Right hindlimb (tissue), 1 donor: ENCODE measurements around the gene GPC6.

Source experiments
- DNase-seq: peaks from one replicate; pipeline ENCODE4 v3.0.0-alpha.2; 2018

Gene GPC6

DNA sequence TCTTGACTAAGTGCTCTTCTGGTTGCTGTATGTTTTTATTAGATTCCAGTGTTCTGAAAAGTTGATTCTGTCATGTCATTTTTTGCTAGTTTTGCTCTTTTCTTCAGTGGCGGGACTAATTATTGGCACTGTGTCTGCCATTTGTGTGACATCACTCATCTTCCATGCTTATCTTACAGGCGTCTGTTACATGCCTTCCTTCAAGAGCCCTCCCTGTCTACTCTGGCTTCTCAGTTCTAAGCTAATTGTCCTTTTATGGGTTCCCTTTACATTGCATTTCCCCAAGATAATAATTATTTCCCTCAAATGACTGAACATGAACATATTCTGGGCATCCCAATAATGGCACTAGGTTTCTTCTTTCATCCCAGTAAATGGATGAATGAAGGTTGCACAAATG is 793.8 kb downstream of the GPC6 start:
- DNase-seq, result no peak

- no peak for DNase-seq
These were observed 794.2 kb downstream of the GPC6 start for GRCh38 chr13:94020833-94021232.

GRCh38 chr13:94028234-94028633 is 801.6 kb downstream of the GPC6 start:
- DNase-seq, result no peak

DNA sequence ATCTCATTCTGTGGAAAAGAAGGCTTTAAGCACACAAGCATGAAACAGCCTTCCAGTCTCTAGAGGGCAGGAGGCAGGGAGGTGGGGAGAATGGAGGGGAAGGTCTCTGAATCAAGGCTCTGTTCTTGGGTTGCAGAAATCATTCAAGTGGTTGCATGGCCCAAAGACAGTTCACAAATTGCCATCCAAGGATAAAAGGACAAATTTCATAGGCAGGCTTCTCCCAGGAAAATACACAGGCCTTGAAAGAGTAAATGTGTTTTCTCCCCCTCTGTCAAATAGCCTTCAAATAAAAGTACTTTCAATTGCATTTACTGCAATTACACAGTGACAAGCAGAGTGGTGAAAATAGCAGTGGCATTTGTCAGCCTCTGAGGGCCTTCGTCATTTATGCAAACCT is 802.0 kb downstream of the GPC6 start:
- DNase-seq, result no peak

GRCh38 chr13:94030415-94031119 is 804.0 kb downstream of the GPC6 start:
- no peak for DNase-seq

DNA sequence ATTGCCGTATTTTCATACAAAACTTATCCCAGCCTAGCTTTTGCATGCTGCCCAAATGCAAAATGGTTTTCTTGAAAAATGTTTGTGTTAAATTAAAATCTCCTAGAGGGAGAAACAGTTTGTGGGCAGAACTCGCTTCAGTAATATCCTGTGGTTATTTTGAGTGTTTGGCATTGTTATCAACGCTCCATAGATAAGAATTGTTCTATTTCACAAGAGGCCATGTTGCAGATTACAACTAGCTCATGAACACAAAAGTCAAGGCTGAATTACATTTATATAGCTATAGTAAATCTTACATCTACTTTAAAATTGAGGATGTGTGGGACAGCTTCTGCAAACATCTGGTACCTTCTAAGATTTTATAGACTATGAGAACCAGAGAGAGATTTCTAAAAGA is 805.0 kb downstream of the GPC6 start:
- DNase-seq, result no peak

DNA sequence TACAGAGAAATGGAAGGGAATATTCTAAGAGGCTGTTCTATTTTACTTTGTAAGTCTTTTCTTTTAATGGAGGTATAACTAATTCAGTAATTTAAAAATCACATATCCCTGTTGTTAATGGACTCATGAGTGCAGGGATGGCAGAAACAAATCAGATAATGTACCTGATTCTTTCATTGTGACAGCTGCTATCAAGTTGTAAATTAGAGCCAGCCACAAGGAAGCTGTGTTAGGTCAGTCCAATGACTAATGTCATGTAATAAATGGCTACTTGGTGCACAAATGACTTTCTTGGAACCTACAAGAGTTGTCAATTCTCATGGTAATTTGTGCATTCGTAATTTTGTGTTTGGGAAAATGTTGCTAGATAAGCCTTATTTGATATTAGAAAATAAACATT is 806.5 kb downstream of the GPC6 start:
- DNase-seq, result no peak

GRCh38 chr13:94033830-94034642 is 807.4 kb downstream of the GPC6 start:
- no peak for DNase-seq

DNA sequence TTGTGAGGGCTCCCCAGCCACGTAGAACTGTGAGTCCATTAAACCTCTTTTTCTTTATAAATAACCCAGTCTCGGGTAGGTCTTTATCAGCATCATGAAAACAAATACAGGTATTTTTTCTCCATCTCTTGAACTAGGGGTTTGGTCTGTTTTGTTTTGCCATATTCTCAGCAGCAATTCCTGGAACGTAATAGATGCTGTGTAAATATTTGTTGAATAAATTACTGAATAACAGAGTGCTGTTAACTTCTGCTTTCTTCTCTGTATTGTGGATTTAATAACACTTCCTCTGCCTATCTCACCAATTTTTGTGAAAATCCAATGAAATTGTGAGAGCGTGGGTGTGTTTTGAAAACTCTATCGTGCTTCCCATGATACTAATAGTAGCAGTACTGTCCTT is 823.4 kb downstream of the GPC6 start:
- no peak for DNase-seq

DNA sequence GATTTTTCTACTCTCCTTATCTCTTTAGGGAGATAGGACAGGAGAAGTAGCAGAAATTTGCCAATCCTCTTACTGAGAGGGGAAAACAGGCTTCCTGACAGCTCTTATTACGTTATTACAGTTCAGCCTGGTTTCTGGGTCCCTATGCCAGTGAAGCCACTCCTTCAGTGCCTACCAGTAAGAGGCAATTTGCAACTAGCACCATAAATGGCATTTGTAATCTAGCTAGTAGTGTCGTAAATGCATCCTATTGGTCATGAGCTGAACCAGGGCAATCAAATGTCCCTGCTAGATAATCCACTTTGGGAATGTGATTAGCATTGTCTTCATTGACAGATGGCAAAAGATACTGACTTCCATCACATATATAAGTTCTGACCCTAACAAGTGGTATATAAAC is 824.1 kb downstream of the GPC6 start:
- no peak for DNase-seq

GRCh38 chr13:94053986-94054593 is 827.5 kb downstream of the GPC6 start:
- DNase-seq, result no peak

DNA sequence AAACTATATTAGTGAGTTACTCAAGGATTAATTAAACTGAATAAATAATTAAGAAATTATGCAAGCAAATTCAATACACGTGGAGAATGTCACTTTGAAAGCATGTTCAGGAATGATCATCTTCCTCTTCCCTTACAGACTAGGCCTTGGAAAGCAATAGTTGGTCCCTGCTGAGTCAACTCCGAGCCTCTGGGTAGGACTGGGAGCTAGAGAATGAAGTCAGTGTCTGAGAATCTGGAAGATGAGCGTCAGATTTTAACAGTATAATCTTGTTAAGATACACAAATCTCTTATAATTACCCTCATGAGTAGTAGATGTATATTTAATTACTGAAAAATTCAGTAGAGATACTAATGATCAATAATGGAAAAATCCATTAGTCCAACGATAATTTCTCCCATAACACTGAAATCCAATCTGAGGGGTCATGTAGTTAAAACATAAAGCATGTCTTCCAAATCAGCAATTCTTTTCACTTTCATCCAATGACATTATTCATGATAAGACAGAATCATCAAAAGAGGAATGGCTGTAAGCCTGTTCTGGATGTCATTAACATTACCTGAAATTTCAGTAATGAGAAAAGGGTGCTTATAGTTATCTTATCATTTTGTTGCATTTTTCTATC is 829.9 kb downstream of the GPC6 start:
- DNase-seq, result no peak

GRCh38 chr13:94057618-94058186 is 831.1 kb downstream of the GPC6 start:
- no peak for DNase-seq

DNA sequence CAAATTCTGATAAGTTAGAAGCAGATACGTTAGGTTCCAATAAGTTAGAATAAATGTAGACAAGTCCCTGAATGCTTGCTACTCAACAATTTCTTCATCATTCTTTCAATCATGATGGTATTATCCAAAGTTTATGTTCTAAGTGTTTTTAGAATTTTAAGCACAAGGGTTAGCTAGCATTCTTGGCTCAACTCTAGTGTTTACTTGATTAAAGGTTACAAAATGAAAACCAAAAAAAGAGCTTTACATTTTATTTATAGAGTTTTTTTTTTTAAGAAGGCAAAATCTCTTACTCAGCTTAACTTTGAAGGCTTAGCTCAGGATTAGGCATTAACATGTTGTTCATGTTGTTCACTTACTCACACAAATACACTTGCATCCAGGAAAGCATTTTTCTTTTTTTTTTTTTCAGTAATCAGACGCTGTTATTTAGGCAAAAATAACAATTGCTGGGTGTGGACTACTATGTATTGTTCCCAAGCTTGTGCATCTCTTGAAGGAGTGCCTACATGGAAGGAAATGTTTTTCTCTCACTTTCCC is 832.3 kb downstream of the GPC6 start:
- no peak for DNase-seq

- no peak for DNase-seq
These were observed 834.7 kb downstream of the GPC6 start for GRCh38 chr13:94061301-94061700.

GRCh38 chr13:94063096-94063495 is 836.5 kb downstream of the GPC6 start:
- no peak for DNase-seq

- DNase-seq, result no peak
These were observed 837.2 kb downstream of the GPC6 start for GRCh38 chr13:94063848-94064247.

DNA sequence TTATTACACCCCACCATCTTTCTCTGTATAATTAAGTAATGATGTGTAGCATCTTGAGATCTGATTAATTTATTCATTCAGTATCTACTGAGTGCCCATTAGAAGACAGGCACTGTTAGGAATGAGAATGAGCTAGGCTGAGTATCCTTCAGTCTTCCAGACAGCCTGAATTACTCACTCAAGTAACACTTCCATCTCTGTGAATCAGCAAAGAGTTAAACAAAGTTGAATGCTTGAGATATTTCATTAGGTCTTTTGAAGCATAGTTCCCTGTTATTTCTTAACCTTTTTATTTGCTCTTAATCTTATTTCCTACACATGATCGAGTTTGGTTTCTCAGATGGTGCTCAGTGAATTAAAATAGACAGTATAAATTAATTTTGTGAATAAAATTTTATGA is 839.1 kb downstream of the GPC6 start:
- DNase-seq, result no peak

DNA sequence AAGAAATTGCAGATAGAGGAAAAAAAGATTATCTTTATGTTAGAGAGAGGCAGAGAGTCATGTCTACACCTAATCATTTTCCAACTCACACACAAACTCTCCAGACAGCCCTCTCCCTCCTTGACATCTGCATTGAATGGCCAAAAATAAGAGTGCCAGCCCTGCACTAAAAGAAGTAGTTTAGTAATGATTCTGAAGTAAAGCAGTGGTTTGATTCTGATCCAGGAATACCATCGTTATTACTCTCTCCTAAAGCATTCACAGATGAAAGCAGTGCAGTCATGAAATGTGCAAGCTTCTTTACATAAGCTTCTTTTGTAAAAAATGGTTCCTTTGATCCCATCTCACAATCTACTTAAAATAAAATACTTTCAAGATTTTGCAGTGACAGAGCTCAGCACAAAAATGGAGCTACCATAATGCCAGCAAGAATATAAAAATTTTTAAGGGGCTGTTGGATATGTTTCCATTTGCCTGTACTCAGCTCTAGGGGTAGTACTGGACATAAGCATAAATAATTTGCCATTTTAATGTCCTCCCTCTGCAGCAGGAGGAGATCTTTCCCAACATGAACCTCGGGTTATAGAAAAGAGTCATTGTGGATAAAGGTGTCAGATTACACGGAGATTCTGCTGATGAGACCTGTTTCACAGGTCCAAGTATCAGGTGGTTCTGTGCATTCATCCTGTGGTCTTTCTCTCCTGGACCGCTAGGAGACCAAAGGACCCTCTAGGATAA is 846.6 kb downstream of the GPC6 start:
- DNase-seq, result no peak

DNA sequence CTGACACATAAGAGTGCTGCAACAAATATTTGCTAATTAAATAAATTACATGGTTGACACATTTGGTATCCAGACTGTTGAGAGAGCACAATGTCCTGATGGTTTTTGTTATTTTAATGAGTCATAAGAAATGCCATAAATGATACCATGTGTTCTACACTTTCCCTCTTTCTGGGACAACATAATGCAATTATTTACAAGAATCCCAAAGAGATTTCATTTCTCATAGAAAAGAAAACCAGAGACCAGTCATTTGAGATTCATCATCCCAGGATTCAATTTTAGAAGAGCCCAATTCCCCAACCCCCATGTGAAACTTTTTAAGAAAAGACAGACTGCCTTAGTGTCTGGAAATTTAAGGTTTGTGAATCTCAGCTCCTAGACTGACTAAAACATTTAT is 853.3 kb downstream of the GPC6 start:
- DNase-seq, result no peak

DNA sequence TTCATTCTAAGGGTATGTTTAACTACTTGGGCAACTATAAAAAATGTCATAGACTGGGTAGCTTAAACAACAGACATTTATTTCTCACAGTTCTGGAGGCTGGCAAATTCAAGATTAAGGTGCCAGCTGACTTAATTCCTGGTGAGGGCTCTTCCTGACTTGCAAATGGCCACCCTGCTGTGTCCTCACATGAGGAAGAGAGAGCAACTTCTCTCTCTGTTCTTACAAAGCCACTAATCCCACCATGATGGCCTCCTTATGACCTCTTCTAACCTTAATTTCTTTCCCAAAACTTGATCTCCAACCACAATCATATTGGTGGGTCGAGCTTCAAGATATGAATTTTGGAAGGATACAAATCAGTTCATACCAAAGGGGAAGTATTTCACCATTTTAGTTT is 853.9 kb downstream of the GPC6 start:
- no peak for DNase-seq

DNA sequence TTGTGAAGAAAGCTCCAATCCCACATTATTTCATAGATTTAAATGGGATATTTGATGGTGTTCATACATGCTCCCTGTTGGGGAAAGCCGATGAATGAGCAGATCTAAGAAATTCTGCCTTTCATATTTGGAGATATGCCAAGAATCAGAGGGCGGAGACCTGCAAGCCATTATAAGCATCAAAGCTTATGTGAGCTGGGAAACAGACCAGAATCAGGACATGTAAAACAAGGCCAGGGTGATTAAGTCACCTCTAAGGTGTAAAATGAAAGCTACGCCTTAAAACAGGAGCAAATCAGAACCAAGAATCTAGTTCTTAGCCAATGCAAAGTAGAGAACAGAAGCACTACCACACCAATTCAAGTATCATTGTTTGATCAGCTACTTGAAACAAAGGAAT is 860.5 kb downstream of the GPC6 start:
- no peak for DNase-seq
